ENCODE measurements around the gene MSRB3. TPM values are rescaled to one million over a fixed set of nuclear protein-coding genes. Genes with fewer than 3 reads are reported as not detected.

Gene MSRB3
- total RNA-seq, 2 donors from 2014 or later: 3.5 to 29.6 TPM

- Histone ChIP-seq H3K9ac (ENCODE audit: low read depth in 2 of 2, low read length in 2 of 2) (no peak overlapping the region), H3K4me3 (no peak overlapping the region), H3K4me1 (no peaks in the 10 kb centered on the region), H3K9me3 (no peaks in the 10 kb centered on the region), H3K27me3 (no peaks in the 10 kb centered on the region), H3K27ac (no peak overlapping the region), H3K36me3 (no peaks in the 10 kb centered on the region)
- no peak for TF ChIP-seq CTCF (IDR thresholded peaks at IDR 0.05)
- no peak for DNase-seq
- intact Hi-C loops (cut with DNase I): no loop called here
Observed at GRCh38 chr12:65343801-65344200, 65.3 kb downstream of the MSRB3 start.

GRCh38 chr12:65355461-65355860, 77.0 kb downstream of the MSRB3 start:
- no peaks in the 10 kb centered on the region for H3K4me1 ChIP-seq
- H3K4me3 ChIP-seq: no peak overlapping the region
- no peaks in the 10 kb centered on the region for H3K9me3 ChIP-seq
- no peak for TF ChIP-seq CTCF (IDR thresholded peaks at IDR 0.05)
- no peak for DNase-seq
- no peak overlapping the region for H3K27ac ChIP-seq
- H3K9ac ChIP-seq (ENCODE audit: low read depth in 2 of 2, low read length in 2 of 2): no peak overlapping the region
- no peaks in the 10 kb centered on the region for H3K36me3 ChIP-seq
- intact Hi-C loops (cut with DNase I): no loop called here
- H3K27me3 ChIP-seq: no peaks in the 10 kb centered on the region

- Histone ChIP-seq H3K9ac (ENCODE audit: low read depth in 2 of 2, low read length in 2 of 2) (no peak overlapping the region), H3K27me3 (no peaks in the 10 kb centered on the region), H3K4me3 (no peak overlapping the region), H3K9me3 (no peaks in the 10 kb centered on the region), H3K4me1 (no peaks in the 10 kb centered on the region), H3K27ac (no peak overlapping the region), H3K36me3 (no peaks in the 10 kb centered on the region)
- intact Hi-C loops (cut with DNase I): no loop called here
- TF ChIP-seq CTCF (IDR thresholded peaks at IDR 0.05): no peak
- no peak for DNase-seq
Observed at GRCh38 chr12:65362234-65363031, 84.0 kb downstream of the MSRB3 start.

GRCh38 chr12:65364046-65364445, 85.6 kb downstream of the MSRB3 start:
- TF ChIP-seq CTCF (IDR thresholded peaks at IDR 0.05): no peak
- no peak overlapping the region for H3K4me3 ChIP-seq
- no peak overlapping the region for H3K27ac ChIP-seq
- intact Hi-C loops (cut with DNase I): no loop called here
- no peaks in the 10 kb centered on the region for H3K27me3 ChIP-seq
- no peaks in the 10 kb centered on the region for H3K9me3 ChIP-seq
- H3K4me1 ChIP-seq: no peaks in the 10 kb centered on the region
- DNase-seq: no peak
- no peak overlapping the region for H3K9ac ChIP-seq (ENCODE audit: low read depth in 2 of 2, low read length in 2 of 2)
- H3K36me3 ChIP-seq: no peaks in the 10 kb centered on the region

DNA sequence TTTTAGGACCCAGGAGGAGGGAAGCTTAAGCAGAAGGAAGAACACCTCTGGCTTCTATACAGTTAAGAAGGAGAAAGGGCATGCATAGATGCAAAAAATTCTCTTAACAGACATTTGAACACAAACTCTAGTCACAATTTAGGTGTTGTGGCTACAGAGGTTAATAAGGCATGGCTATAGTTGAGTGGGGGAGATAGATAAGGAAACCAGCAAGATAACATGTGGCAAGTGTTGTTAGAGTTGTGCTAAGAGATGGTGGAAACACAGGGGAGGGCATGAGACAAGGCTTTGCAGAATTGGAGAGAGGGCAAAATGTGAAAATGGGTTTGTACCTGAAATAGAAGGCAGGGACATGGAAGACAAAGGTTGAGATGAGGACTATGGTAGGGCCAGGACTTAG, 88.9 kb downstream of the MSRB3 start:
- Histone ChIP-seq H3K36me3 (no peaks in the 10 kb centered on the region), H3K9ac (ENCODE audit: low read depth in 2 of 2, low read length in 2 of 2) (no peak overlapping the region), H3K4me1 (no peaks in the 10 kb centered on the region), H3K27ac (no peak overlapping the region), H3K4me3 (no peak overlapping the region), H3K27me3 (no peaks in the 10 kb centered on the region), H3K9me3 (no peaks in the 10 kb centered on the region)
- intact Hi-C loops (cut with DNase I): no loop called here
- TF ChIP-seq CTCF (IDR thresholded peaks at IDR 0.05): no peak
- DNase-seq: no peak
